ENCODE data around the gene XYLB.
"Not testable (repeated sequence)": the region's sequence is repeated elsewhere in the genome, so short reads cannot be mapped to it uniquely, and the experiment has no call there.

The XYLB gene

DNA sequence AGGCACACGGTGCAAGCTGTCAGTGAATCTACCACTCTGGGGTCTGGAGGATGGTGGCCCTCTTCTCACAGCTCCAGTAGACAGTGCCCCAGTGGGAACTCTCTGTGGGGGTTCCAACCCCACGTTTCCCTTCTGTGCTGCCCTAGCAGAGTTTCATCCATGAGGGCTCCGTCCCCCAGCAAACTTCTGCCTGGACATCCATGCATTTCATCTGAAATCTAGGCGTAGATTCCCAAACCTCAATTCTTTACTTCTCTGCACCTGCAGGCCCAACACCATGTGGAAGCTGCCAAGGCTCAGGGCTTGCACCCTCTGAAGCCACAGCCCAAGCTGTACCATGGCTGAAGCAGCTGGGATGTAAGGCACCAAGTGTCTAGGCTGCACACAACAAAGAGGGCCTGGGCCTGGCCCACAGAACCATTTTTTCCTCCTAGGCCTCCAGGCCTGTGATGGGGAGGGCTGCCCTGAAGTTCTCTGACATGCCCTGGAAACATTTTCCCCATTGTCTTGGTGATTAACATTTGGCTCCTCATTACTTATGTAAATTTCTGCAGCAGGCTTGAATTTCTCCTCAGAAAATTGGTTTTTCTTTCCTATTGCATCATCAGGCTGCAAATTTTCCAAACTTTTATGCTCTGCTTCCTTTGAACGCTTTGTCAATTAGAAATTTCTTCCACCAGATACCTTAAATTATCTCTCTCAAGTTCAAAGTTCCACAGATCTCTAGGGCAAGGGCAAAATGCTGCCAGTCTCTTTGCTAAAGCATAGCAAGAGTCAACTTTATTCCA lies 86.5 kb downstream of the XYLB start:
- H4K20me1 ChIP-seq (ENCODE audit: insufficient read depth); H3K4me3 ChIP-seq (IDR thresholded peaks at IDR 0.05; ENCODE audit: insufficient read depth, low read depth, low read length); H3K4me2 ChIP-seq; H3K27me3 ChIP-seq (ENCODE audit: insufficient read depth, low read depth); H3K27ac ChIP-seq; H3K79me2 ChIP-seq (ENCODE audit: insufficient read depth, low read depth); H2AFZ ChIP-seq (ENCODE audit: low read depth); H3K36me3 ChIP-seq (ENCODE audit: insufficient read depth); H3K4me1 ChIP-seq (ENCODE audit: low read depth, poor library complexity, severe bottlenecking); H3K9ac ChIP-seq: not testable (repeated sequence)

DNA sequence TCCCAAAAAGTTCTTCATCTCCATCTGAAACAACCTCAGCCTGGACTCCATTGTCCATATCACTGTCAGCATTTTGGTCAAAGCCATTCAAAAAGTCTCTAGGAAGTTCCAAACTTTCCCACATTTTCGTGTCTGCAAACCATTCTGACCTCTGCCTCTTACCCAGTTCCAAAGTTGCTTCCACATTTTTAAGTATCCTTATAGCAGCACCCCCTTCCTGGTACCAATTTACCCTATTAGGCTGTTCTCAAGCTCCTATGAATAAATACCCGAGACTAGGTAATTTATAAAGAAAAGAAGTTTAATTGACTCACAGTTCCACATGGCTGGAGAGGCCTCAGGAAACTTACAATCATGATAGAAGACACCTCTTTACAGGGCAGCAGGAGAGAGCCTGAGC lies 87.1 kb downstream of the XYLB start:
- not testable (repeated sequence) for H3K4me2 ChIP-seq; H3K27me3 ChIP-seq (ENCODE audit: insufficient read depth, low read depth); H4K20me1 ChIP-seq (ENCODE audit: insufficient read depth); H2AFZ ChIP-seq (ENCODE audit: low read depth); H3K79me2 ChIP-seq (ENCODE audit: insufficient read depth, low read depth); H3K4me3 ChIP-seq (IDR thresholded peaks at IDR 0.05; ENCODE audit: insufficient read depth, low read depth, low read length); H3K27ac ChIP-seq; H3K9ac ChIP-seq; H3K36me3 ChIP-seq (ENCODE audit: insufficient read depth); H3K4me1 ChIP-seq (ENCODE audit: low read depth, poor library complexity, severe bottlenecking)

DNA sequence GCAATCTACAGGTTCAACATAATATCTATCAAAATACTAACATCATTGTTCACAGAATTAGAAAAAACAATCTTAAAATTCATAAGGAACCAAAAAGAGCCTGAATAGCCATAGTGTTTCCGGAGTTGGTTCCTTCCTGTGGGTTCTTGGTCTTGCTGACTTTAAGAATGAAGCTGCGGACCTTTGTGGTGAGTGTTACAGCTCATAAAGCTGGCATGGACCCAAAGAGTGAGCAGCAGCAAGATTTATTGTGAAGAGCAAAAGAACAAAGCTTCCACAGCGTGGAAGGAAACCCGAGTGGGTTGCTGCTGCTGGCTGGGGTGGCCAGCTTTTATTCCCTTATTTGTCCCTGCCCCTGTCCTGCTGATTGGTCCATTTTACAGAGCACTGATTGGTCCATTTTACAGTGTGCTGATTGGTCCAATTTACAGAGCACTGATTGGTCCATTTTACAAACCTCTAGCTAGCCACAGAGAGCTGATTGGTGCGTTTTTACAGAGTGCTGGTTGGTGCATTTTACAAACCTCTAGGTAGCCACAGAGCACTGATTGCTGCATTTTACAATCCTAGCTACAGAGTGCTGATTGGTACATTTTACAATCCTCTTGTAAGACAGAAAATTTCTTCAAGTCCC lies 92.0 kb downstream of the XYLB start:
- H3K27ac ChIP-seq; H3K9ac ChIP-seq; H3K4me1 ChIP-seq (ENCODE audit: low read depth, poor library complexity, severe bottlenecking); H2AFZ ChIP-seq (ENCODE audit: low read depth); H4K20me1 ChIP-seq (ENCODE audit: insufficient read depth); H3K36me3 ChIP-seq (ENCODE audit: insufficient read depth); H3K4me3 ChIP-seq (IDR thresholded peaks at IDR 0.05; ENCODE audit: insufficient read depth, low read depth, low read length); H3K4me2 ChIP-seq; H3K79me2 ChIP-seq (ENCODE audit: insufficient read depth, low read depth); H3K27me3 ChIP-seq (ENCODE audit: insufficient read depth, low read depth): not testable (repeated sequence)

DNA sequence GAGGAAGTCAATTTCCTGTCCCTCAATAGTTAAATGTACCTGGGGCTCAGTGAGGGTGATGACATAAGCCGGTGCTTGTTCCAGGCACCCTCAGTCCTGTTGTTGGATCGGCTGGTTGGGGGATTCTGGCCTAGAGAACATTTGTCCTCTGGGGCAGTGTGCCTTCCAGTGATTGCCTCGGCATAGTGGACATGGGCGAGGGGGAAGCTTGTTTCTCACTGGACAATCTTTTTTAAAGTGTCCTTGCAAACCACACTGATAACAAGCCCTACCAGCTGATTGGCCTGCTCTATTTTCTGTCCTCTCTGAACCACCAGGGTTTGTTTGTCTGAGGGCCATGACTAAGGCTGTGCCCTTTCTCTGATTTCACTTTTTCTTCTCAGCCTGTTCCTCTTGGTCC lies 96.6 kb downstream of the XYLB start:
- not testable (repeated sequence) for H3K36me3 ChIP-seq (ENCODE audit: insufficient read depth); H3K4me3 ChIP-seq (IDR thresholded peaks at IDR 0.05; ENCODE audit: insufficient read depth, low read depth, low read length); H3K4me1 ChIP-seq (ENCODE audit: low read depth, poor library complexity, severe bottlenecking); H3K4me2 ChIP-seq; H3K9ac ChIP-seq; H3K79me2 ChIP-seq (ENCODE audit: insufficient read depth, low read depth); H3K27me3 ChIP-seq (ENCODE audit: insufficient read depth, low read depth); H2AFZ ChIP-seq (ENCODE audit: low read depth); H3K27ac ChIP-seq; H4K20me1 ChIP-seq (ENCODE audit: insufficient read depth)

DNA sequence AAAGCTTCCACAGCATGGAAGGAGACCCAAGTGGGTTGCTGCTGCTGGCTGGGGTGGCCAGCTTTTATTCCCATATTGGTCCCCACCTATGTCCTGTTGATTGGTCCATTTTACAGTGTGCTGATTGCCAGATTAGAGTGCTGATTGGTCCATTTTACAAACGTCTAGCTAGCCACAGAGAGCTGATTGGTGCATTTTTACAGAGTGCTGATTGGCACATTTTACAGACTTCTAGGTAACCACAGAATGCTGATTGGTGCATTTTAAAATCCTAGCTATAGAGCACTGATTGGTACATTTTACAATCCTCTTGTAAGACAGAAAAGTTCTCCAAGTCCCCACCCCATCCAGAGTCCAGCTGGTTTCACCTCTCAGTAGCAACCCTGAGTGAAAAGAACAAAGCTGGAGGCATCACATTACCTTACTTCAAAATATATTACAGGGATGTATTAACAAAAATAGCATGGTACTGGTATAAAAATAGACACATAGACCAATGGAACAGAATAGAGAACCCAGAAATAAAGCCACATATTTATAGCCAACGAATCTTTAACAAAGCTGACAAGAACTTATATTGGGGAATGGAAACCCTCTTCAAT lies 99.6 kb downstream of the XYLB start:
- Histone ChIP-seq H3K9ac (no peak overlapping the region), H2AFZ (ENCODE audit: low read depth) (no peak overlapping the region), H4K20me1 (ENCODE audit: insufficient read depth) (no peaks in the 10 kb centered on the region), H3K27ac (no peak overlapping the region), H3K79me2 (ENCODE audit: insufficient read depth, low read depth) (no peaks in the 10 kb centered on the region), H3K27me3 (ENCODE audit: insufficient read depth, low read depth) (no peaks in the 10 kb centered on the region), H3K4me2 (no peak overlapping the region), H3K4me1 (ENCODE audit: low read depth, poor library complexity, severe bottlenecking) (no peaks in the 10 kb centered on the region), H3K36me3 (ENCODE audit: insufficient read depth) (no peaks in the 10 kb centered on the region), H3K4me3 (IDR thresholded peaks at IDR 0.05; ENCODE audit: insufficient read depth, low read depth, low read length) (no peak overlapping the region)
- TF ChIP-seq, protein P1, sequence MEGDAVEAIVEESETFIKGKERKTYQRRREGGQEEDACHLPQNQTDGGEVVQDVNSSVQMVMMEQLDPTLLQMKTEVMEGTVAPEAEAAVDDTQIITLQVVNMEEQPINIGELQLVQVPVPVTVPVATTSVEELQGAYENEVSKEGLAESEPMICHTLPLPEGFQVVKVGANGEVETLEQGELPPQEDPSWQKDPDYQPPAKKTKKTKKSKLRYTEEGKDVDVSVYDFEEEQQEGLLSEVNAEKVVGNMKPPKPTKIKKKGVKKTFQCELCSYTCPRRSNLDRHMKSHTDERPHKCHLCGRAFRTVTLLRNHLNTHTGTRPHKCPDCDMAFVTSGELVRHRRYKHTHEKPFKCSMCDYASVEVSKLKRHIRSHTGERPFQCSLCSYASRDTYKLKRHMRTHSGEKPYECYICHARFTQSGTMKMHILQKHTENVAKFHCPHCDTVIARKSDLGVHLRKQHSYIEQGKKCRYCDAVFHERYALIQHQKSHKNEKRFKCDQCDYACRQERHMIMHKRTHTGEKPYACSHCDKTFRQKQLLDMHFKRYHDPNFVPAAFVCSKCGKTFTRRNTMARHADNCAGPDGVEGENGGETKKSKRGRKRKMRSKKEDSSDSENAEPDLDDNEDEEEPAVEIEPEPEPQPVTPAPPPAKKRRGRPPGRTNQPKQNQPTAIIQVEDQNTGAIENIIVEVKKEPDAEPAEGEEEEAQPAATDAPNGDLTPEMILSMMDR (conservative IDR thresholded peaks at IDR 0.05; ENCODE audit: low read depth, low read length): no peak

DNA sequence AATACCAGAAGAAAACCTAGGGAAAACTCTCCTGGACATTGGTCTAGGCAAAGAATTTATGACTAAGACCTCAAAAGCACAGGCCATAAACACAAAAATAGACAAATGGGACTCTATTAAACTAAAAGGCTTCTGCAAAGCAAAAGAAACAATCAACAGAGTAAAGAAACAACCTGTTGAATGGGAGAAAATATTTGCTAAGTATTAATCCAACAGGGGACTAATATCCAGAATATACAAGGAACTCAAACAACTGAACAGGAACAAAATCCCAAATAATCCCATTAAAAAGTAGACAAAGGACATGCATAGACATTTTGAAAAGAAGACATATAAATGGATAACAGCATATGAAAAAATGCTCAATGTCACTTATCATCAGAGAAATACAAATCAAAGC lies 100.2 kb downstream of the XYLB start:
- no peaks in the 10 kb centered on the region for H3K27me3 ChIP-seq (ENCODE audit: insufficient read depth, low read depth)
- no peaks in the 10 kb centered on the region for H3K4me1 ChIP-seq (ENCODE audit: low read depth, poor library complexity, severe bottlenecking)
- TF ChIP-seq, protein P1 (conservative IDR thresholded peaks at IDR 0.05; ENCODE audit: low read depth, low read length): no peak
- no peak overlapping the region for H3K9ac ChIP-seq
- no peaks in the 10 kb centered on the region for H3K79me2 ChIP-seq (ENCODE audit: insufficient read depth, low read depth)
- H3K36me3 ChIP-seq (ENCODE audit: insufficient read depth): no peaks in the 10 kb centered on the region
- H3K27ac ChIP-seq: no peak overlapping the region
- no peak overlapping the region for H3K4me2 ChIP-seq
- no peaks in the 10 kb centered on the region for H4K20me1 ChIP-seq (ENCODE audit: insufficient read depth)
- no peak overlapping the region for H3K4me3 ChIP-seq (IDR thresholded peaks at IDR 0.05; ENCODE audit: insufficient read depth, low read depth, low read length)
- no peak overlapping the region for H2AFZ ChIP-seq (ENCODE audit: low read depth)

Measured in KMS-11 (cell line).